Esophagus squamous epithelium (tissue), 4 donors: Measurements from ENCODE around the gene PLA2G3.

ENCODE experiments used
- CTCF ChIP-seq, 6 experiments: fragments of 450-650 bp in 4 of 6; fragments of 200-600 bp in 2 of 6; sonication (generic) in 2 of 6; IDR thresholded peaks; one replicate each; pipeline ENCODE4 v1.5.1; 2016 to 2019; ENCODE audit warnings: antibody characterized with exemption in 6 of 6, mild to moderate bottlenecking in 4 of 6, moderate library complexity in 4 of 6
- POLR2A ChIP-seq, 4 donors: fragments of 450-650 bp; IDR thresholded peaks; one replicate each; pipeline ENCODE4 v1.6.1; 2017; ENCODE audit warnings: antibody characterized with exemption in 4 of 4, mild to moderate bottlenecking in 4 of 4, moderate library complexity in 3 of 4

GRCh38 chr22:31099386-31099785 is 40.9 kb downstream of the PLA2G3 start:
- TF ChIP-seq POLR2A (IDR thresholded peaks at IDR 0.05) (no peak), CTCF (IDR thresholded peaks at IDR 0.05) (no peak)
